GM18520 (cell line): ENCODE results near the gene C5.
A peak's percentile ranks its signal among the peaks of the same experiment; 100 is the strongest.

ENCODE experiments used
- ATAC-seq: cut with Tn5 transposase; IDR thresholded peaks from one replicate; pipeline ENCODE4 v1.9.1; 2021; ENCODE audit not compliant: unreplicated experiment

The C5 gene

DNA sequence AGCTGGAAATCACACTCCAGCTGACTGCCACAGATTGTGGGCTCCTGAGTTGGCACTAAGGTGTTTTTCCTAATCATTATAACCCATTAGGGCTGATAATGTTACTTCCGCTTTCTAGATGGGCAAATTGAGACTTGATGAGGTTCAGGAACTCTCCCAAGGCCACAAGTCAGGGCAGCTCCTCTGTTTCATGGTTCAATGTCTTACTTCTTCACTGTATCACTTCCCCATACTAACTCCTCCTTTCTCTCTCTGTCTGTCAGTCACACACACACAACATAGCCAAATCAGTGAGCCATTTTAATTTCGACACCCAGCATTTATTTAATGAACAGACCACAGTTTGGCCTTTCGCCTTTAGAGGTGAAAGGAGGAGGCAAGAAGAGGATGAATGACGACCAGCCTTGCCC lies 105.6 kb downstream of the C5 start:
- ATAC-seq, result peak; percentile 96

DNA sequence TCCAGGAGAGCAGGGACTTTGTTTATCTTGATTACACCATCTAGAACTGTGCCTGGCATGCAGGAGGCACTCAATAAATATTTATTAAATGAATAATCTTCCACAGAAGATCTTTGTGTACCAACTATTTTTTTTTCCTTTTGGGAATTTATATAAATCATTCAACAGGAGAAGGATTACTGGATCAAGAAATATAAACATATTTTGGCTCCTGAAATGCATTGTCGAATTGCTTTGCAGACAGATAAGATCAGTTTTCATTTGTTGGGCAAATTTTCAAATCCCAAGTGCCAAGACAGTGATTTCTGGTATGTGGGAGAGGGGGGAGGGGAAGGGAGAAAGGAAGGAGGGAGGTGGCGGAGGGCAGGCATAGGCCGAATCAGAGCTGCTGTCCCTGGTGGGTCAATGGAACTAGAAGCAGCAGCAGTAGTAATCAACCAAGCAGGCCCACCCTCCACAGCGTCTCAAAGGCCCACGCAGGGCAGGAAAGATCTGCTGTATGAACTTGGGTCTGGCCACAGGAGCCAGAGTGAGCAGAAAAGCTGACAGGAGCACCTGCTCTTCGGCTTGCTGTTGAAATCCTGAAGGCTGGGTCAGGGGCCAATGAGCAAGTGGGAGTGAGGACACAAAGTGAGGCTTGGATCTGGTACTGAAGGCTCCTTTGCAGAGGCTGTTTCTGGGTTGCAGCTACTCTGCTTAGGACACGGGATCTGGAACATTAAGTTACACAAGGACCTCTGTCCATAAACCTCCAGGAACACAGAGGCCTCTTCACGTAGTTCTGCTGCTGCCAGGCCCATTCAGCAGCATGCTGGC lies 107.7 kb downstream of the C5 start:
- ATAC-seq, result no peak

DNA sequence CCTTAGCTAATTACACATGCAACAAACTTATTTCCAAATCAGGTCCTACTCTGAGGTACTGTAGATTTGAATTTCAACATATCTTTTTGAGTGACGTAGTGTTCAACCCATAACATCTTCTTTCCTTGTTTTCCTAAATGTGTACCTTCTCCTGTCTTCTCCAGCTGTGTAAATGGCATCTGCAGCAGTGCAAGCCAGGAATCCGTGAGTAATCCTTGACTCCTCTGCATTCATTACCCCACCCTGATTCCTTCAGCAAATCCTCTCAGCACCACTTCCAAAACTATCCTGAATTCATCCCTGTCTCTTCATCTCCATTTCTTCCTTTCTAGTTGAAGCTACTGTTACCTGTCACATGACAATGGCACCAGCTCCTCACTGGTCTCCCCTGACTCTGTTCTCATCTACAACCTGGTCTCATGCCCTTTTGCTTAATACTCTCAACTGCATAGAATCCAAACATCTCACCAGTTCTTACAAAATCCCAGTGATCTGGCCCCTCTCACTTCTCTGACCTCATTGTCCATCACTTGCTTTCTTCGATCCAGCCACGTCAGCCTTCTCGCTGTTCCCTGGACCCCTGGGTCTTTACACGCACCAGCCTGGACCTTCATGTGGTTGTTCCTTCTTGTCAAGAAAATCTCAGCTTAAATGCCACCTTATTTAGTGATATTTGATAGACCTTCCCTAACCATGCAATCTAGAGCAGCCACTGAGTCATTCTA lies 108.9 kb downstream of the C5 start:
- ATAC-seq, result no peak

DNA sequence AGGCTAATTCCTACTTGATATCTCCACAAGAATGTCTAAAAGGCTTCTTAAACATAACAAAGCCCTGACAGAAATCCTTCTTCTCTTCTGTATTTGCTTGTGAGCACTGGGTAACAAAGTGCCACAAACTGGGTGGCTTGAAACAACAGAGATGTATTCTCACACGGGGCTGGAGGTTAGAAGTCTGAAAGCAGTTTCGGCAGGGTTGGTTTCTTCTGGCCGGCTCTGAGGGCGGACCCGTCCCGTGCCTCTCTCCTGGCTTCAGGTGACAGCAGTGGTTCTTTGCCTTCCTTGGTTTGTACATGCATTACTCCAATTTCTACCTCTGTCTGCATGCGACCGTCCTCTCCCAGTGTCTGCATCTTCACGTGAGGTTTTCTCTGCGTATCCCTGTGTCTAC lies 109.5 kb downstream of the C5 start:
- ATAC-seq, result no peak

DNA sequence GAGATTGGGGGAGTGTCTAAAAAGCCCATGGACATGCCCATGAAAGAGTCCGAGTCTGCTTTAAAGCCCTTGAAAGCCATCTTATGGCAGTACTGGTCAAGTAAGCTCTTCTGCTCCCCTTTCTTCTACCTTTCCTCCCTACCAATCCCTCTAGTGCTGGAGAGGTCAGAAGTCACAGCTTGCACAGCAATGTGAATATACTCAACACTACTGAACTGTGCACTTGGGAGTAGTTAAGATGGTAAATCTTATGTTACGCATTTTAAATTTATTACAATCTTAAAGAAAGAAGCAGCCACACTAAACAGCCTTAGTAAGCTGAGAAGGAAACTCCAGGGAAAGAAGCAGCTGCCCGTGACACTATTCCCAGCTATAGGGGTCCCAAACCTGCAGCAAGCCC lies 111.2 kb downstream of the C5 start:
- ATAC-seq, result no peak

DNA sequence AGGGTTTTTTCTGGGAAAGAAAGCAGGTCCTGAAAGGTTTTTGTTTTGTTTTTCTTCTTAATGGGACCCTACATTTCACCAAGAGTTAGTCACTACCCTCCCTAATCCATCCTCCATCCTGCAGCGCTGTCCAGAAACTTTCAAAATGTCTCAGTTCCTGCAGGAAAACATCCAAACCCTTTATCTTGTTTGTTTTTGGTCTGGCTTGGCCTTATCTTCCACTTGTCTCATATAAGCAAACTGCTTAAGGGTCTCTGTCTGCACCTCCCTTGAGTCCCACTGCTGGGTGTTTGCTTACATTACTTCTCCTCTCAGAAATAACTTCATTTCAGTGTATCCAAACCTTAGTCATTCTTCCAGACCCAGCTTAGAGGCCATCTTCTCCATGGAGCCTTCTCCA lies 112.5 kb downstream of the C5 start:
- ATAC-seq, result no peak

DNA sequence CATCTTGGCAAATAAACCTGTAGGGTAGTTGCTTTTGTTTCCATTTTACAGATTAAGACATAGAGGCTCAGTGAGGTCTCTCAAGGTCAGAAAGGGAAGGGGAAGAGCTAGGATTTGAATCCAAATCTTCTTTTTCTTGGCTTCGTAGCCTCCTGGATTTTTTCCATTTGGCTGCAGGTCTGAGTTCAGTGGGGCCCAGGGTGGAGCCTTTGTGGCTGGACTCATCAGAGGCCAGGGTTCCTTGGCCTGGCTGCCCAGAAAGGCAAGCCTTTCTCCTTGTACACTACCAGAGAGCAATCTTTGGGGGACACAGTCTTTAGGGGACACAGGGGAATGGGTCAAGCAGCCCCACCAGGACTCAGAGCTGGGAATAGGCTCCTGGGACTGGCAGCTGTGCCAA lies 112.9 kb downstream of the C5 start:
- ATAC-seq, result no peak

DNA sequence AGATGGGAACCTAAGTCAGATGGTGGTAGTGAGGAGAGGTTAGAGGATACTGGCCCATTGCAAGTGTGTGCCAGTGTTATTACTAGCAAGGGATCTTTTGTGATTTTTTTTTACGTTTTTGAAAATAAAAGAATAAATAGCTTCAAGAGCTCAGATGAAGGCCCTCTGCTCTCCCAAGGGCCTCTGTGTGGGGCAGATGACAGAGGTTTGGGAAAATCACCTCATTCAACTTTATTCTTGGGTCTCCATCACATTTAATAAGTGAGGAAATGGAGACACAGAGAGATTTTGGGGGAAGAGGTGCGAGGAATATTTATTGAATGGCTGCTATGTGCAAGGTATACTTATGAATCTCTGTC lies 113.3 kb downstream of the C5 start:
- no peak for ATAC-seq

DNA sequence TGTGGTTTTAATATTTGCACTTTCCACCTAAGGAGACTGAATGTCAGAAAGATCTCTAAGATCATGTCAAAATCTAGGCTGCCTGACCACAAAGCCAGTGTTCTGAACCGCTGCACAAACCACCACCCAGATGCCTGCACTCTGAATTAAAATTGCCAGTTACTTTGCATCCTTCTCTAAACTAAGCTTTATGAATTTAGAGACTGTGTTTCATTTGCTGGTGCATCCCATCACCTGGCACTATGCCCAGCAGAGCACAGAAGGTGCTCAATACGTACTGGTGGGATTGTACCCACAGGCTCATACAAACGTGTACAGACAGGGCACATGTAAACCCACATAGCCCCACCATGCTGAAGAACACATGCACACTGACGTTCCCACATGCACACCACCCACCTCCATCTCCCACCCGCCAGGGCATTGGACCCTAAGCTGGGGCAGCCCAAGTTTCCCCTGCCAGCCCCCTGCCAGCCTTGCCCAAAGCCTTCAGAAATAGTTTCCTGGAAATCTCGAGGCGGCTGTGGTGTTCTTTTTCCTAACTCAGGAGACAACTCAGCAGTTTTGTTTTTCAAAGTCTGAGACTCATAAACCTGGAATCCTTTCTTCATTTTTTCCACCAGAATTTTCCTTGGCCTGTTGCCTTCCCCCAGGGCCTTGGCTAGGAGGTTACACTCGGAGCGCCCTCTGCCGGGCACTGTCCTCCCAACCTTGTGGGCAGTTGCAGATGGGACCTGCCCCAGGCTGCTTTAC lies 113.9 kb downstream of the C5 start:
- ATAC-seq, result peak; percentile 30

DNA sequence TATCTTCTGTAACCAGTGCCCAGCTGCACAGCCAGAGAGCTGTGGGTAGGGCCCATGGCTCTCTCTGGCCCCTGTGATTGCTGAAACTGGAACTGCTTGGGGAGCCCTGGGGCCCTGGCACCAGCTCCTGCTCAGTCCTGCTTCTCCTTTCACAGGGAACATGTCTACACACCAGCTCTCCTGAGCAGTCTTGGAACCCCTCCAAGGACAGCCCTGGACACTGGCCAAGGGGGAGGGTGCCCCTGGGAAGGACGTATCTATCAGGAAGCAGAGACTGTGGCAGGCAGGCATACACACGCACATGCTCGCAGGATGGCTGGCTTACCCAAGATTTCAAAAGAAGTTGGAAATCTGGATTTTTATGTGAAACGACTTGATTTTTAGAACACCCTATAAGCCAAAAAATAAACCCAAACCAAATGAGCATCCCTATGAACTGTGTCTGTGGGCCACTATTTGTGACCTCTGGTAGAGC lies 114.7 kb downstream of the C5 start:
- no peak for ATAC-seq

DNA sequence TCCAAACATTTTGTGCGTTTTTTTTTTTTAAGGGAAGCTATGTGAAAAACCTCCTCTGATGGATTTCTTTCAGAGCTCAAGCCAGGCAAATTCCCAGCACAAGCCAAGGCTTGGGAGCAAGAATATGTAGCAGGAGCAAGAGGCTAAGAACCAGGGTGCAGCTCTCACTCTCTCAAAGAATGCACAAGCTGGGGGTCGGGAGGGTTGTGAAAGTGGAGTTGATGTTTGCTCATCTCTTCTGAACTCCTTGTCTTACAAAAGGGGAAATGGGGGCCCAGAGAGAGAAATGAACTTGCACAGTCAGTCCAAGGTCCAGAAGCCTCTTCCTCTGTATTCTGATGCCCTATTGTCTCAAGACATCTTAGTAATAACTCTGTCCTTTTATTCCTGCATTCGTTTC lies 115.8 kb downstream of the C5 start:
- no peak for ATAC-seq

DNA sequence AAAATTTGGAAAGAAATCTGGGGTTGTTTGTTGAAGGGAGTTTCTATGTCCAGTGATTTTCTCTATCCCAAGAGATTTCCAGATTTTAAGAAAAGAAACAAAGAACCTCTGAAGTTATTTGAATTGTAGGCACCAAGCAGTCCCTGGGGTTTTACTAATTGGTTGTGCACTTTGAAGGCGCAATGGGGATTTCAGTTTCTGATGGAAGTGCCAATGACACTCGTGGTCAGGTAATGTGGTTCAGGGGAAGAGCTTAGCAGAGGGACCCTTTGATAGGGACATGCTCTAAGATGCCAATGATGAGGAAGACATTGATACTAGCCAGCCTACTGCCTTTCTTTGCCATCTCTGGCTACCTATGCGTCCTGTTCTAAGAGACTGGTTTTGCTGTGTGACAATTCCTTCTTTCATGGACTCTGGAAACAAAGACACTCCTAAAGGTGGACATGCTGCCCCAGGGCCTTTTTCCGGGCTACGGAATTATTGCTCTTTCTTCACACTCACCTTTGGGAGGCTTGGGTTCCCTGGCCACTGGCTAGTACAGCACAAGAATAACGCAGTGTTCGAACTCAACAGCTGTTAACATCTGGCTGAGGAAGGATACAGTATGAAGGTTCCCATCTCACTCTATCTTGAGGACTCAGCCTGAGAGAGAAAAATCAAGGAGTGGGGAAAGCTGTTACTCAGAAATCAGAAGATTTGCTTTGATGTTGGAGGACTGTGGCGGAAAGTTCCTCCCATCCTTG lies 116.6 kb downstream of the C5 start:
- ATAC-seq, result no peak

DNA sequence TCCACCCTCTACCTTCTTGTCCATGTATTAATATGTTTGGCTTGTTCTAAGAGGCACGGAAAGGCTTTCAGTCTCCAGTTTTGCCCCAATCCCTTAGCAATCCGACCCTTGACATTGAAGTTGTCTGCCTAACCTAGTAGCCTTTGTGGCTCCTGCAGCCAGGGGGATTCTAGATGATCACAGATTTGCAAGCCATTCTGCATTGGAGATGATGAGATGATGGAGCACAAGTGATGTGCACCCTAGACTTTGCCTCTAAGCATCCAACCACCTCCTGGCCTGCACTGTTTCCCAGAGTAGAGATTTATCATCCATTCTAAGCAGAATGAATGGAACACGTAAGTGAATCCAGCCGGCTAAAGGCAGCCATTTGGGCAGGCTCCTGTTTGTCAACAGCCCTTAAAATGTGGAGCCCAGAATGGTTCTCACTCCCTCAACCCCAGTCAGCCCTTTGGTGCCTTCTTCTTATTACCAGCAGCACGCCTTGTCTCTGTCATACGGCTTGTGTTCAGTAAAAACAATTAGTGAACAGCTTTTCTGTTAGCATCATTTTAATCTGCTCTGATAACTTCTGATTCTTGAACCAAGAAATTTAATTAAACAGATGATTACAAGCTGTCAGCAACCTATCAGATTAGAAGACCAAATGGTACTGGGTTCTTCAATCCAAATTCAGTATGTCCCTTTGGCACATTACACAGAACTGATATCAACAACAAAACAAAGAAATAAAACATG lies 117.8 kb downstream of the C5 start:
- no peak for ATAC-seq

DNA sequence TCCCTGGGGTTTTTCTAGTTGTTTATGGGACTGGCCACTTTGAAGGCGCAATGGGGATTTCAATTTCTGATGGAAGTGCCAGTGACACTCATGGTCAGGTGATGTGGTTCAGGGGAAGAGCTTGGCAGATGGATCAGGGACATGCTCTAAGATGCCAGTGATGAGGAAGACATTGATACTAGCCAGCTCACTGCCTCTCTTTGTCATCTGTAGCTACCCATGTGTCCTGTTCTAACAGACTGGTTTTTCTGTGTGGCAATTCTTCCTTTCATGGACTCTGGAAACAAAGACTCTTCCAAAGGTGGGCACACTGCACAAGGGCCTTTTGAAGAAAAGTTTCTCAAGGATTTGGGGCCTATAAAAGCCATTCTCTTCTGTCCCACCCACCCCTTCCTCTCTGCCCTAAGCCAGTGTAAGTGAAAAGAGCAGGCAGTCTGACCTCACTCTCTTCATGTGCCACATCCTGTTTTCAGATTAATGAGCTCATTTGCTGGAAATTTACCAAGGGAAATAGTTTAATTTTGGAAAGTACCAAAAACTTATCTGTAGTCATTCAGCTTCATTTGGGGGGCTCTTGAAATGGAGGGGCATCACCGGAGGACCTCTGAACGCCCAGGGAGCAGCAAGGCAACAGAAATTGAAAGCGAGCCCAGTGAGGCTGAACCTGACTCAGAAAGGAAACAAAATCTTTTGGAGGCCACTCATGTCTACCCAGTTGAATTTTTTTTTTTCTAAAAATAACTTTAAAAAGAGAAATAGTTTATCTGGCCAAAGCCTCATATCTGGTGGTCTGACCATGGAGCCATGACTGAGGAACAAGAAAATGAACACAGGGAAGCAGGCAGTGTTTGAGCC lies 118.6 kb downstream of the C5 start:
- peak; percentile 29 for ATAC-seq

DNA sequence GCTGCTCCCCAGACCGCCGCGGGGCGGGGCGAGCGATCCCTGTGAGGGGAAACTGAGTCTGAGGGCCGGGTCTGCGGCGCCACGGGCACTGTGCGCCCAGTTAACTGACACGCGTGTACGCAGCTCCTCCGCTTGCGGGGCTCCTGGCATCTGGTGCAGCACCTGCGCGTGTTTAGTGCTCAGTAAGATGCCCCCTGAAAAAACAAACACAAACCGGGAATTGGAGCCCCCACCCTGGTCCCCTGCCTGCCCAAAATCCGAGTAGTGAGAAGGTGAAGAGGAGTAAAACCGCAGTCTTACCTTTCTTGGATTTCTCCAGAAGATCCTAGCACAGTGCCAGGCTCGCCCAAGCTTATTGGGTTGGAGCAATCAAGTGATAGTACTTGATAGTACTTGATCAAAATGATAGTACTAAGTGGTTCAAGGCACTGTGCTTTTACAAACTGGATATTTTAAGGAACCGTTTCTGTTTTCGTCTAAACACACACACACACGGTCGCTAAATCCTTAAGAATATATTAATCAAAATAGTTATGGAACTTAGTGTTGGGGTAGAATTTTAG lies 120.8 kb downstream of the C5 start:
- ATAC-seq, result no peak

DNA sequence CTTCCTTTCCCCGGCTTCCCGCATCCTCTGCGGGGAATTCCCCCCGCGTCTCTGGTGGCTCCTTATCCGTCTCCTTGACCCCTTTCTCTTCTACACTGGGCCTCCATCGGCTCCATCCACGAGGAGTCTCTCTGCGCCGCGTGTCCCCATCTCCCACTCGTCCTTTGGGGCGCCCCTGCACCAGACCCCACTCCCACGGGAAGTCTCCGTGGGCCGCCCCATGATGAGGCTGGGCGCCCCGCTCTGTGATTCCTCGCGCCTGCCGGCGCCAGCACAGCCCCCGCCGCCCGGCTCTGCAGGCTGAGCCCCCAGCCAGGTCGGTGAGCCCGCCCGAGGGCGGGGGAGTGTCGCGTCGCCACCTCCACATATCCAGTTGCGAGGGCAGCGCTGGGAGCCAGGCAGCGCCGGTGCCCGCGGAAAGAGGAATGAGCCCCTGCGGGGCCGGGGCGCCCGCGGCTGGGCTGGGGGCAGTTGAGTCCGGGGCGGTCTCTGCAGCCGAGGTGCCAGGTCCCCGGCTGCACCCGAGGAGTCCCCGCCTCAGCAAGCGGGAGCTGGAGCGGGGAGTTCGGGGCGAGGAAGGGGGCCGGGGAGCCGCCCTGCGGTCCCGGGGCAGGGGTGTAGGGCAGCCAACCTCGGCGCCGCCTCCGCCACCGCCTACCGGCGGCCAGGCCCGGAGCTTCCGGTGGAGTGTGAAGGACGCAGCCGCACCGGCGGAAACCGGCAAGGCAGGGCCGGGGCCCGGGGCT lies 121.4 kb downstream of the C5 start:
- peak; percentile 21 for ATAC-seq

DNA sequence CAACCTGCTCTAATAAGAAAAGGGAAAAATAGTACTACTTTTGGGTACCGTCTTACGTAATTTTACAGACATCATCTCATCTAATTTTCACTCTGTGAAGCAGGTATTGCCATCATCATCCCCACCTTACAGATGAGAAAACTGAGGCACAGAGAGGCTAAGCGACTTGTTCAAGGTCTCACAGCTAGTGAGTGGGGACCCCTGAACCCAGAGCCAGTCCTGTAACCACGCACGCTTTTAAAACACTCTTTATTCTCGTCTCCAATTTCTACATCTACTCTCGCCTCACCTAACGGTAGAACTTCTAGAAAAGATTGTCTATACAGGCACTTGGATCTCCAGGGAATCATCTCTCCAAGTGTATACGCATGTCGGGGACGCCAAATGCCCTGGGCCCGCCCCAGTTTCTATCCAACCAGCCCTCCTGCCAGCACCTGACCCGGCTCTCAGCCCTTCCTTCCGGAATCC lies 122.0 kb downstream of the C5 start:
- ATAC-seq, result no peak

DNA sequence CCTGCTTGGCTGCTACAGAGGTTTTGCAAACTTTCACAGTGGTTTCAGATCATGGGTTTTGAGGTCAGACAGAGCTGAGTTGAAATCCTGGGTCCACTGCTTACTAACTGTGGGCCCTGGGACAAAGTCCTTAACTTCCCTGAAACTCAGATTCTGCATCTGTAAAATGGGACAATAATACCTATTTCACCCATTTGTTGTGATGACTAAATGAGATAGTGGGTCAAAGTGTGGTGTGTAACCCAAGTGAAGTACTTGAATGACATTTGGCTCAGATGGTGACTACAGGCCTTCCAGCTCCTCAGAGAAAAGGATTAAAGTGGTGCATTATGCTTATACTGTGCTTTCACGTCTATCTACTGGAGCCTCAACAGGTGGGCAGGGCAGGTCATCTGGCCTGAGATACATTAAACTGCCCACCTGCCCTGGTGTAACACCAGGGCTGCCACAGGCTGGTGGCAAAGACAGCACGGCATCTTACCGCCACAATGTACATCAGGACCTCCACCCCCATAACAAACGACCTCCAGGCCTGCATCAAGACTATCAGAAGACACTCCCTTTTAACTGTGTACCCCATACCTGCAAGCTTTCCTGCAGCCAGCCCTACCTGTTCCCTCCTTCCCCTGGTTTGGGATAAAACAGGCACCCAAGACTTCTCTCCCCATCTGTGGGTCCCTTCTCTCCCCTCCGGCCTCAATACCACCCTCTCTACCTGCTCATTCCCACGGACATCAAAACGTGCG lies 122.6 kb downstream of the C5 start:
- ATAC-seq, result no peak
